B cell (primary cell): ENCODE measurements around the gene HFM1.

Experiments used
- CTCF ChIP-seq: fragments of 200-600 bp; IDR thresholded peaks from one replicate; pipeline ENCODE4 v1.8.0; 2022; ENCODE audit warnings: antibody characterized with exemption, mild to moderate bottlenecking
- EZH2 ChIP-seq: IDR thresholded peaks from 2 replicates; pipeline ENCODE4 v1.6.1; 2012; ENCODE audit warnings: borderline replicate concordance, low read depth, mild to moderate bottlenecking, moderate library complexity, low read length; ENCODE audit not compliant: insufficient read depth, poor library complexity, severe bottlenecking

GRCh38 chr1:91338501-91338900, 66.1 kb downstream of the HFM1 start:
- TF ChIP-seq CTCF (no peak), EZH2 (no peak)
